PFSK-1 (cell line): ENCODE data around the gene RPEL1.

Experiments used
- FOXP2 ChIP-seq: optimal IDR thresholded peaks from 2 replicates; pipeline ENCODE3; 2011; ENCODE audit warnings: borderline replicate concordance, control low read depth, inconsistent platforms; ENCODE audit not compliant: insufficient read depth; ENCODE audit errors: extremely low read length, extremely low read depth
- POLR2AphosphoS5 ChIP-seq: IDR thresholded peaks from 2 replicates; pipeline ENCODE4 v1.6.1; 2012; ENCODE audit warnings: low read depth, mild to moderate bottlenecking, control low read depth, low read length, moderate library complexity
- TF ChIP-seq, protein P1 (sequence below), 2 experiments: IDR thresholded peaks; 2 replicates each; pipeline versions ENCODE4 v1.6.1 to v1.8.0; 2011 to 2012; ENCODE audit warnings: low read depth in 2 of 2, low read length in 2 of 2, control low read depth in 1 of 2, inconsistent platforms in 1 of 2, mild to moderate bottlenecking in 1 of 2, moderate library complexity in 1 of 2; ENCODE audit not compliant: insufficient read depth in 1 of 2

DNA sequence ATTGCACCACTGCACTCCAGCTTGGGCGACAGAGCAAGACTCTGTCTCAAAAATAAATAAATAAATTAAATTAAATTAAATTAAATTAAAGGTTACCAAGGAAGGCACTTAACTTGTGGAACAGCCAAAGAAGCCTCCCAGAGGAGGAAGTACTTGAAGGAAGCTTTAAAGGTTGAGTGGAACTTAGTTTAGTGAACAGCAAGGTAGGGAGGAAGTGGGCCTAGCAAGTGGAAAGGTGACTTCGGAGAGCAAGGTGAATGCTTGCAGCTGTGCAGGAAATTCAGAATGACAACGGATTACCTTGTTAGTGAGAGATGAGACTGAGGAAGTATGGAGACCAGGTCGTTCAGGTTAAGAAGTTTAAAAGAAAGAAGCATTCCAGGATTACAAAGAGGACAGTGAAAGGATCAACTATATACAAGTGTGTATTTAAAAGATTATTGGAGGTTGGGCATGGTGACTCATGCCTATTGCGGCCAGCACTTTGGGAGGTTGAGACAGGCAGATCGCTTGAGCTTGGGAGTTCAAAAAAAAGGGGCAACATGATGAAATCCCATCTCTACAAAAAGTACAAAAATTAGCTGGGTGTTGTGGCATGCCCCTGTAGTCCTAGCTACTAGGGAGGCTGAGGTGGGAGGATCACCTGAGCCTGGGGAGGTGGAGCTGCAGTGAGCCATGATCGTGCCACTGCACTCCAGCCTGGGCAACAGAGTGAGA lies 12.8 kb upstream of the RPEL1 start:
- TF ChIP-seq, protein P1, sequence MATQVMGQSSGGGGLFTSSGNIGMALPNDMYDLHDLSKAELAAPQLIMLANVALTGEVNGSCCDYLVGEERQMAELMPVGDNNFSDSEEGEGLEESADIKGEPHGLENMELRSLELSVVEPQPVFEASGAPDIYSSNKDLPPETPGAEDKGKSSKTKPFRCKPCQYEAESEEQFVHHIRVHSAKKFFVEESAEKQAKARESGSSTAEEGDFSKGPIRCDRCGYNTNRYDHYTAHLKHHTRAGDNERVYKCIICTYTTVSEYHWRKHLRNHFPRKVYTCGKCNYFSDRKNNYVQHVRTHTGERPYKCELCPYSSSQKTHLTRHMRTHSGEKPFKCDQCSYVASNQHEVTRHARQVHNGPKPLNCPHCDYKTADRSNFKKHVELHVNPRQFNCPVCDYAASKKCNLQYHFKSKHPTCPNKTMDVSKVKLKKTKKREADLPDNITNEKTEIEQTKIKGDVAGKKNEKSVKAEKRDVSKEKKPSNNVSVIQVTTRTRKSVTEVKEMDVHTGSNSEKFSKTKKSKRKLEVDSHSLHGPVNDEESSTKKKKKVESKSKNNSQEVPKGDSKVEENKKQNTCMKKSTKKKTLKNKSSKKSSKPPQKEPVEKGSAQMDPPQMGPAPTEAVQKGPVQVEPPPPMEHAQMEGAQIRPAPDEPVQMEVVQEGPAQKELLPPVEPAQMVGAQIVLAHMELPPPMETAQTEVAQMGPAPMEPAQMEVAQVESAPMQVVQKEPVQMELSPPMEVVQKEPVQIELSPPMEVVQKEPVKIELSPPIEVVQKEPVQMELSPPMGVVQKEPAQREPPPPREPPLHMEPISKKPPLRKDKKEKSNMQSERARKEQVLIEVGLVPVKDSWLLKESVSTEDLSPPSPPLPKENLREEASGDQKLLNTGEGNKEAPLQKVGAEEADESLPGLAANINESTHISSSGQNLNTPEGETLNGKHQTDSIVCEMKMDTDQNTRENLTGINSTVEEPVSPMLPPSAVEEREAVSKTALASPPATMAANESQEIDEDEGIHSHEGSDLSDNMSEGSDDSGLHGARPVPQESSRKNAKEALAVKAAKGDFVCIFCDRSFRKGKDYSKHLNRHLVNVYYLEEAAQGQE (IDR thresholded peaks at IDR 0.05; ENCODE audit: insufficient read depth in 1 of 2, low read depth in 2 of 2, low read length in 2 of 2): no peak
- TF ChIP-seq FOXP2: no peak
- no peak for TF ChIP-seq POLR2AphosphoS5
